ENCODE measurements around the gene LGR5.
"Not testable (repeated sequence)": the region's sequence is repeated elsewhere in the genome, so short reads cannot be mapped to it uniquely, and the experiment has no call there.

Gene LGR5

GRCh38 chr12:71475280-71475679 is 35.7 kb downstream of the LGR5 start:
- DNase-seq: no peak

DNA sequence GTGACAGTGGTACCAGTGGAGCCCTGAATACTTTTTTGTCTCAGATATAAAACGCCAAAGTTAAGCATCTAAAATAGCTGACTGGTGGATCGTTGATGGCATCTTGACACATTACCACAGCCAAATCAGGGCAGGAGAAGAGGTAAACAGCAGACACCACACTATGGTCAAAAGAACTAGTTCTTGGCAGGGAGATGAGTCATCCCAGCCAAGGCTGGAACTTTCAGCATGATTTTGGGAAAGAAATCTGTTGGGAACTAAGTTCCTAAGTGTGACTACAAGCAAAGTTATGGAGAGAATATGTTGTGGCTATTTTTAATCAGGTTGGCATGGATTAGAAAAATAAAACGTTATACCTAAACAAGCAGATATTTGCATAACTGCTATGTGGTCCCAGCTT is 36.9 kb downstream of the LGR5 start:
- DNase-seq: no peak

DNA sequence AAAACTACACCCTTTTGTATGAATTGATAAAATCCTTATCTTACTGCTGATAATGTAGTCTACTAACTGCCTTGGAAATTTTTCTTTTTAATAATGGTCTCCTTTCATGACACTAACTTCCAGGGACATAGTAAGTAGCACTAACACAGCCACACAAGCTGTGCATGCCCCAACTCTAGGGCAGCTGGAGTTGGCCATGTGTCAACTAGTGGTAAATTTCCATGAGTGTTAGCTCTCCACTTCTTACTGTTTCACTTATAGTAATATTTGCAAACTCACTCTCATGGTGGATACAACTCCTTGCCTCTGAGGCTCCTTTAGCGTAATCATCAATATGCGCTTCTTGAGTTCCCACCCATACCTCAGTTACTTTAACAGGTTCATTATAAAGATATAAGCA is 38.0 kb downstream of the LGR5 start:
- no peak for DNase-seq

DNA sequence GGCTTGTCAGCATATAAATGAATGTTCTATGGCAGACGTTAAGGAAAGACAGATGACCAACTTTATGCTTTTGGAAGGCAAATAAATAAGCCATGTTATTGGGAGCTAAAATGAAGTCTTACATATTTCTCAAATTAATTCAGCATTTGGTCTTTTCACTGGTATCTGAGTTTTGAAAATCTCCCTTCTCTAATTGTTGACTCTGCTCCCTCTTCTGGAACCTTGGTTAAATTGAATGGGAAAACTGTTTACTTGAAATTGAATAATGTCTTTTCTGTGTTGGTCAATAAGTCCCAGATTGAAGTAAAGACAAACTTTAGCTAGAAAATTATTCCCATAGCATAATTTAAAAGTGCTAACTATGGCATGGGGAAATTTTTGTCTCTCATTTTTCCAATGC is 38.7 kb downstream of the LGR5 start:
- DNase-seq: no peak

DNA sequence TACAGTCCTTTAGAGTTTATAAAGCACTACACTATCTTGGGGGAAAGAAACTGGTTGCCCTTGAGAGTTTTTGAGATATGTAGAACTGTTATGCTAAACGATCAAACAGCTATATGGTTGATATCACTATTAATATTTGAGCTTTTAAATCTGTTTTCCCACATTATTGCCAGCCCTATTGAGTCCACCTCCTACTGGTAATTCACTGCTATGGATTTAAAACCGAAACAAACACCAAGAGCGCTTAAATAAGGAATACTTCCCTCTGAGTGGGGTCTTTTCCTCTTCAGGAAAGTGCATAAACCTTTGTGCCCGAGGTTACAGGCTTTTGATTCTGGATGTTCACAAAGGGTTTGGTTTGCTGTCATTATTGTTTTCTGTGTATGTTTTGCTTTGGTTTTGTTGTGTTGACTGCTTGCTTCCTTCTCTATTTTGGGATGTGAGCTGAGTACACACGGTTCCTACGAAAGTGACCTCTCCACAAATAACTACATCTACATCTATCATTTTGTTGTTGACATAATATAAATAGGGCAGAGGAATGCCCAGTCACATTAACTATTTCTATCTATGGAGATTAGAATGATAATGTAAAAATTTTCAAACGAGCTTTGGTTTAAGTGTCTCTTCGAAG is 44.8 kb downstream of the LGR5 start:
- DNase-seq: no peak

DNA sequence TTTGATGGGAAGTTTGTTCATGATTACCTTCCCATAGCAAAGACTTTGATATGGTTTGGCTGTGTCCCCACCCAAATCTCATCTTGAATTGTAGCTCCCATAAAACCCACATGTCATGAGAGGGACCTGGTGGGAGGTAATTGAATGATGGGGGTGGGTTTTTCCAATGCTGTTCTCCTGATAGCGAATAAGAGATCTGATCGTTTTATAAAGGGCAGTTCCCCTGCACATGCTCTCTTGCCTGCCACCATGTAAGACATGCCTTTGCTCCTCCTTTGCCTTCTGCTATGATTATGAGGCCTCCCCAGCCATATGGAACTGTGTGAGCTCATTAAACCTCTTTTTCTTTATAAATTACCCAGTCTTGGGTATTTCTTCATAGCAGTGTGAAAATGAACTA is 51.2 kb downstream of the LGR5 start:
- DNase-seq: not testable (repeated sequence)

- DNase-seq: no peak
Measured at GRCh38 chr12:71492604-71493003, 53.0 kb downstream of the LGR5 start.

DNA sequence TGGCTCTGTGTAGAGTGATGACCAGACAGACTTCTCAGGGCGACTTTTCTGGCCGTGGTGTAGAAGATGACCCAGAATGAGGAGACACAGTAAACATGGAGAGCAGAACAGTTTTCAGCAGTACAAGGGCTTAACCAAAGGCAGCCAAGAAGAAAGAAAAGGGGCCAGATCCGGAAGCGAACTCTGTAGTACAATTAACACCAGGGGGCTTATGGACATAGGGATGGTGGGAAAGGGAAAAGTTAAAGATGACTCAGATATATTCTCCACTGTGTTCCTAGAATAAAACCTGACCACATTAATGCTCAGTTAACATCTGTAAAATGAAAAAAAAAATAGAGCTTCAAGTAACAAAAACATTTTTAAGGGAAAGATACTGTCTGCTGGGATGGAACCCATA is 60.2 kb downstream of the LGR5 start:
- DNase-seq: no peak

DNA sequence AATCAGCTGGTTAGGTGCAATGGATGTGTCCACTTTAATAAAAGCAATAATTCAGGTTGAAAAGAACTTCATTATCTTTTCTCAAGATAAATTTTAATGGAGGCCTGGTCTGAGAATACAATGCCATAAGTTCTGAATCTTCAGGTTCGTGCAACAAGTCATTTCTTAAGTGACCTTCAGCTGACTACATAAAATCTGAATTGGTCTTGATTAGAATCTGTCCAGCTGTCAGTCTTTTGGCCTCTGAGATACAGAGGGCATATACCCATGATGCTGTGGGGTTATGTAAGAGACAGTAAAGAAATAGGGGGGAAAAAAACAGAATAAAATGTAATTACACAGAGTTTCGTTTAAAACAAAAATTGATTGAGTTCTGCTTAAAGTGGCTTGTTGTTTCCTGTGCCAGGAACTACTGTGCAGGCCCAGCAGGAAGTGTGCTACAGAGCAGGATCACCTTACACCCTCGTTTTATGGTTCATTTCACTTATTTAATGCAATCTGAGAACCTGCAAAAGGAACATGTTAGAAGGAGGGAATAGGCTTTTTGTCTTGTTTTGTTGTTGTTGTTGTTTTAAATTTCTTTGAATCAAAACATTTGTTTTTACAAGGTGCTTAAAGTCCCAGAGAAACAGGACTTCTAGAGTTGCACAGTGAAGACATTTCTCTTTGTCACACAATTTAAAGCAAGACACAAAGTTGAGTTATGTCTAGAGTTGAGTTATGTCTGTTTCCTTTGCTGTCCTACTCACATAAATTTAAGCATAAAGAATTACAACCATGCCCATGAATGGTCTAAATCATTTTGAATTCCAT is 64.2 kb downstream of the LGR5 start:
- DNase-seq: peak; percentile 2

DNA sequence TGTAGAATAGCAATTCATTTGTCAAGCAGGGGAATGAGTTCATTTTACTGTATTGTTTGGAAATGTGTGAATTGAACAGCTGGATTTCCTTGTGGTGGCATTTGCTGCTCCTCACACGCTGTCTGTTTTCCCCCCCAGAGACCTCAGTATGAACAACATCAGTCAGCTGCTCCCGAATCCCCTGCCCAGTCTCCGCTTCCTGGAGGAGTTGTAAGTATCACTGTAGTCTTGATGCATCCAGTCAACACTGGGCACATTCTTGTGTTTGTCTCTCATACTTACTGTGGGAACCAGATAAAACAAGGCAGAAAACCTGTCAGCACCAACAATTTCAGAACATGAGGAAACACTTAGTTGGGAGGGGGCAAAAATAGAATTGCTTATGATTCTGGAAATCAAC is 64.9 kb downstream of the LGR5 start:
- no peak for DNase-seq

DNA sequence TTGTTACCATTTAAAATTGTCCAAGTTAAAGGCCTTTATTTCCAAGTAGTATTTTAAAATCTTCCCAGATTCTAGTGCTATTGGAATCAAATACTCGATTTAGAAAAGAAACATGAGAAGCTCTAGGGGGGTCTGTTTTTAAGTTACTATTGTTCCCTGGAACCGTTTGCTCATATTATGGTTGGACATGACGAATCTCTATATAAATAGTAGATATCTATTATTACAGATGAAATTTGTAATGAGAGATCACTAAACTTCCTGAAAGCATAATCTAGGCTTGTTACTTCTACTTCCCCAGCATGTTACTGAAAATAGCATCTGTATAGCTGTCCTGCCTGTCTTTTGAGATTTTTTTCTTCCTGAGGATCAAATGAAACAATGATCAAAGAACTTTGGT is 70.1 kb downstream of the LGR5 start:
- no peak for DNase-seq

- DNase-seq: no peak
Measured at GRCh38 chr12:71517145-71517846, 77.7 kb downstream of the LGR5 start.

DNA sequence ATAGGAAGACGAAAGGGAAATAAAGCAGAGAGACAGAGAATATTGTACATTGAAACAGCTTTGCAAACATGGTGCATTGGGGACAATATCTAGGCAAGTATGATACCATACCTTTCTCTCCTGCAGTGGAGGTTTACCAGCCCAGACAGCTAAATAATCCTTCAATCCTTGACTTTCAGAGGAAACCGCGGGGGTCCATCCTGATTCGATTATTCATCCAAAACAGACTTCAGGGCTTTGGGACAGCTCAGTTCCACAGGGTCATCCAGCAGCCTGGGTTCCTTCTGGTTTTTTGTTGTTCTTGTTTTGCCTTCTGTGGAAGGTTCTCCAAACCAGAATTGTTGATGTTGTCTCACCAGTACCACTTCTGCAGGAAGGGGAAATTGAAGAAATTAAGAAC is 81.5 kb downstream of the LGR5 start:
- no peak for DNase-seq

GRCh38 chr12:71524626-71525025 is 85.0 kb downstream of the LGR5 start:
- DNase-seq: no peak

GRCh38 chr12:71533703-71534102 is 94.1 kb downstream of the LGR5 start:
- DNase-seq: no peak

GRCh38 chr12:71536279-71536938 is 96.8 kb downstream of the LGR5 start:
- DNase-seq: no peak

DNA sequence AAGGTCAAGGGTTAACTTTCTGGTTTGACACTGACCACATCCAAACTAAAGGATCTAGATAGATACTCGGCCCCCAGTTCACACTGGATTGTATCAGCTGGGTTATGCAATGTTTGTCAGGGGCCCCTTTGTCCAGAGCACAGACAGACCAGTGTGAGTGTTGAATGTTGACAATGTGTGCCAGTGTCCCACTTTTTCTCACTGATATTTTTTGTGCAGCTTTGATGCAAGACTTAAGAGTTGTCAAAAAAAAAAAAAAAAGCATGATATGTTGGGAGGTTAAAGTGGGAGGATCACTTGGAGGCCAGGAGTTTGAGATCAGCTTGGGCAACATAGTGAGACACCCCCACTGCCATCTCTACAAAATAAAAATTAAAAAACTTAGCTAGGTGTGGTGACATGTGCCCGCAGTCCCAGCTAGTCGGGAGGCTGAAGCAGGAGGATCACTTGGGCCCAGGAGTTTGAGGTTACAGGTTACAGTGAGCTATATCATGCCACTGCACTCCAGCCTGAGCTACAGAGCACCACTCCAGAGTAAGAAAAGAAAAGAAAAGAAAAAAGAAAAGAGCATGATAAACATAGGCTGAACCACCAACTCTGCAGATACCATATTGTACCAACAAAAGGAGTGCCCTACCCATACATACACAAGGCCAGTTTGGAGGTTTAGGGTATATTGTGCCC is 97.5 kb downstream of the LGR5 start:
- DNase-seq: no peak

GRCh38 chr12:71538807-71539206 is 99.2 kb downstream of the LGR5 start:
- DNase-seq: no peak

GRCh38 chr12:71541583-71541982 is 102.0 kb downstream of the LGR5 start:
- DNase-seq: no peak

- DNase-seq: no peak
Measured at GRCh38 chr12:71546322-71546861, 106.8 kb downstream of the LGR5 start.

- no peak for DNase-seq
Measured at GRCh38 chr12:71548893-71549292, 109.3 kb downstream of the LGR5 start.

DNA sequence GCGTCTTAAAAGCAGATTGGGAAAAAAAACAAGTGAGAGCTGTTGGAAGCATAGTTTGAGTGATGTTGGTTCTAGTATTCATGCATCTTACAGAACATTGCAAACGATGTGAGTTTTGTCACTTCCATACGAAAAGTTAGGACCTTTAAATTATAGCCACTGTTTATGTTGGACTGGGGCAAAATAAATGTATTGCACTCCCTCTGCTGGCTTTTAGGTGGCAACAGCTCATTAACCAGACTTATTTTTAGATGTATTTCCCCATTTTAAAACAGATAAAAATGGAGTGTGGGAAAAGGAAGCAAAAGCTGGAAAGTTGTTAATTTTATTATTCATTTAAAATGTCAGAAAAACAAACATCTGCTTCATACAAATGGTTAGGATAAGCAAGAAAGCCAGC is 111.9 kb downstream of the LGR5 start:
- DNase-seq: no peak
